Loucy (cell line): ENCODE results near the gene CR1.
A peak's percentile ranks its signal among the peaks of the same experiment; 100 is the strongest.
"Not testable (repeated sequence)": the region's sequence is repeated elsewhere in the genome, so short reads cannot be mapped to it uniquely, and the experiment has no call there.

Source experiments
- H2AFZ ChIP-seq: fragments of 200-600 bp; sonication (generic); 2 replicates; pipeline ENCODE4 v1.6.0; 2016; ENCODE audit warnings: antibody characterized with exemption, mild to moderate bottlenecking, low read length, moderate library complexity
- H3F3A ChIP-seq: fragments of 200-600 bp; 2 replicates; pipeline ENCODE4 v1.6.0; 2016; ENCODE audit warnings: antibody characterized with exemption, low read depth, mild to moderate bottlenecking
- H3K27me3 ChIP-seq: fragments of 200-600 bp; sonication (generic); 2 replicates; pipeline ENCODE4 v1.6.1; 2014; ENCODE audit warnings: low read length, mild to moderate bottlenecking; ENCODE audit not compliant: insufficient read depth, poor library complexity, severe bottlenecking
- H3K36me3 ChIP-seq: fragments of 200-600 bp; sonication (generic); 2 replicates; pipeline ENCODE4 v1.6.1; 2016; ENCODE audit warnings: low read length; ENCODE audit not compliant: insufficient read depth
- H3K4me1 ChIP-seq: fragments of 200-600 bp; sonication (generic); 2 replicates; pipeline ENCODE4 v1.5.1; 2014; ENCODE audit warnings: low read length, mild to moderate bottlenecking; ENCODE audit not compliant: insufficient read depth, poor library complexity, severe bottlenecking
- H3K4me2 ChIP-seq: fragments of 200-600 bp; sonication (generic); 2 replicates; pipeline ENCODE4 v1.6.0; 2014; ENCODE audit warnings: antibody characterized with exemption, low read length, low read depth, mild to moderate bottlenecking; ENCODE audit not compliant: poor library complexity, severe bottlenecking
- H3K4me3 ChIP-seq: fragments of 200-600 bp; sonication (generic); 2 replicates; pipeline ENCODE4 v1.5.1; 2014; ENCODE audit warnings: low read length, mild to moderate bottlenecking, mixed read lengths; ENCODE audit not compliant: poor library complexity, severe bottlenecking
- H3K79me2 ChIP-seq: fragments of 200-600 bp; sonication (generic); 2 replicates; pipeline ENCODE4 v1.6.1; 2014; ENCODE audit warnings: low read length; ENCODE audit not compliant: insufficient read depth
- H3K9ac ChIP-seq: fragments of 200-600 bp; sonication (generic); 2 replicates; pipeline ENCODE4 v1.6.0; 2014; ENCODE audit warnings: mild to moderate bottlenecking, low read depth, low read length, moderate library complexity; ENCODE audit not compliant: poor library complexity, severe bottlenecking
- H3K9me2 ChIP-seq: fragments of 200-600 bp; sonication (generic); replicated peaks from 2 replicates; pipeline ENCODE4 v1.6.1; 2016; ENCODE audit warnings: low read depth, low read length, mixed read lengths
- H3K9me3 ChIP-seq: fragments of 200-600 bp; sonication (generic); 2 replicates; pipeline ENCODE4 v1.6.1; 2014; ENCODE audit warnings: mild to moderate bottlenecking, antibody characterized with exemption, low read length, low read depth; ENCODE audit not compliant: insufficient read depth
- H4K20me1 ChIP-seq: fragments of 200-600 bp; sonication (generic); 2 replicates; pipeline ENCODE4 v1.6.0; 2014; ENCODE audit warnings: antibody characterized with exemption, low read length, mild to moderate bottlenecking; ENCODE audit not compliant: insufficient read depth, poor library complexity, severe bottlenecking
- EZH2phosphoT487 ChIP-seq: fragments of 200-600 bp; IDR thresholded peaks from 2 replicates; pipeline ENCODE4 v1.6.1; 2018; ENCODE audit warnings: antibody characterized with exemption, mild to moderate bottlenecking, moderate library complexity, borderline replicate concordance
- TF ChIP-seq, protein P1 (sequence below): fragments of 200-600 bp; sonication (generic); conservative IDR thresholded peaks from 2 replicates; pipeline ENCODE4 v1.5.1; 2014; ENCODE audit warnings: mild to moderate bottlenecking, antibody characterized with exemption, low read length

Gene CR1

DNA sequence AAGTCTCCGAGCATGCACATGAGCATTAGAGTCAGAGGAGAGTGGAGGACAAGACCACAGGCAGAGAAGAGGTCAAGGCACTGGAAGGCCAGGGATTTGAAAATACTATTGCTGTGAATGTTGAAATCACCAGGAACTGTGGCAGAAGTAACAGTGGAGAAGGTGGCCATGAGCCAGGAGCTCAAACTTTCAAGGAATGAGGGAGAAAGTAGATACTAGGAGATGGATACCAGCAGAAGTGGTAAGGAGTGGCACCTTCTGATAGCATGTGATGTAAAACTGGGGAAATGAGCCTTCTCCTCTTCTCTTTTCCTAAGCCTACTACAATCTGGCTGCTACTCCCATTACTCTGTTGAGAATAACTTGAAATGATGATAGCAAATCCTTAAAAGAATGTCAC is 1.8 kb upstream of the CR1 start:
- no peaks in the 10 kb centered on the region for H3K9me3 ChIP-seq
- H3K4me2 ChIP-seq = no peak overlapping the region
- no peak overlapping the region for H2AFZ ChIP-seq
- no peaks in the 10 kb centered on the region for H3K4me1 ChIP-seq
- no peaks in the 10 kb centered on the region for H3F3A ChIP-seq
- H3K4me3 ChIP-seq = no peak overlapping the region
- peaks cover 41% of the 10 kb centered on the region for H3K27me3 ChIP-seq
- H3K9ac ChIP-seq = no peak overlapping the region
- H4K20me1 ChIP-seq = no peaks in the 10 kb centered on the region
- no peaks in the 10 kb centered on the region for H3K36me3 ChIP-seq
- TF ChIP-seq, protein P1, sequence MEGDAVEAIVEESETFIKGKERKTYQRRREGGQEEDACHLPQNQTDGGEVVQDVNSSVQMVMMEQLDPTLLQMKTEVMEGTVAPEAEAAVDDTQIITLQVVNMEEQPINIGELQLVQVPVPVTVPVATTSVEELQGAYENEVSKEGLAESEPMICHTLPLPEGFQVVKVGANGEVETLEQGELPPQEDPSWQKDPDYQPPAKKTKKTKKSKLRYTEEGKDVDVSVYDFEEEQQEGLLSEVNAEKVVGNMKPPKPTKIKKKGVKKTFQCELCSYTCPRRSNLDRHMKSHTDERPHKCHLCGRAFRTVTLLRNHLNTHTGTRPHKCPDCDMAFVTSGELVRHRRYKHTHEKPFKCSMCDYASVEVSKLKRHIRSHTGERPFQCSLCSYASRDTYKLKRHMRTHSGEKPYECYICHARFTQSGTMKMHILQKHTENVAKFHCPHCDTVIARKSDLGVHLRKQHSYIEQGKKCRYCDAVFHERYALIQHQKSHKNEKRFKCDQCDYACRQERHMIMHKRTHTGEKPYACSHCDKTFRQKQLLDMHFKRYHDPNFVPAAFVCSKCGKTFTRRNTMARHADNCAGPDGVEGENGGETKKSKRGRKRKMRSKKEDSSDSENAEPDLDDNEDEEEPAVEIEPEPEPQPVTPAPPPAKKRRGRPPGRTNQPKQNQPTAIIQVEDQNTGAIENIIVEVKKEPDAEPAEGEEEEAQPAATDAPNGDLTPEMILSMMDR = no peak
- TF ChIP-seq EZH2phosphoT487 = no peak
- H3K9me2 ChIP-seq = no peaks in the 10 kb centered on the region
- no peaks in the 10 kb centered on the region for H3K79me2 ChIP-seq

DNA sequence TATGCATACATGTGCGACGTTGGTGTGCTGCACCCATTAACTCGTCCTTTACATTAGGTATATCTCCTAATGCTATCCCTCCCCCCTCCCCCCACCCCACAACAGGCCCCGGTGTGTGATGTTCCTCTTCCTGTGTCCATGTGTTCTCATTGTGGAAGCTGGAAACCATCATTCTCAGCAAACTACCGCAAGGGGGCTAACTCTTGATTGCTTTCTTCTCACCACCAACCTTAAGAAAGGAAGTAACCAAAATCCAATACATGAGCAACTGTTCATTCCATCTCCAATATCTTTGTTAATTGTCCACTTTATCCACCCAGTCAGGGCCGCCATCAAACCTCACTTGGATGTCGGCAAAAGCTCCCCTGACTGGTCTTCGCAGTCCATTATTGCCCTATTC is 676 bp upstream of the CR1 start:
- not testable (repeated sequence) for H3K9me2 ChIP-seq, H3K36me3 ChIP-seq, H2AFZ ChIP-seq, H3K4me3 ChIP-seq, H3F3A ChIP-seq, H3K9ac ChIP-seq, H3K9me3 ChIP-seq, H3K79me2 ChIP-seq, H3K4me1 ChIP-seq, H4K20me1 ChIP-seq, H3K4me2 ChIP-seq
- H3K27me3 ChIP-seq = peaks cover 41% of the 10 kb centered on the region

DNA sequence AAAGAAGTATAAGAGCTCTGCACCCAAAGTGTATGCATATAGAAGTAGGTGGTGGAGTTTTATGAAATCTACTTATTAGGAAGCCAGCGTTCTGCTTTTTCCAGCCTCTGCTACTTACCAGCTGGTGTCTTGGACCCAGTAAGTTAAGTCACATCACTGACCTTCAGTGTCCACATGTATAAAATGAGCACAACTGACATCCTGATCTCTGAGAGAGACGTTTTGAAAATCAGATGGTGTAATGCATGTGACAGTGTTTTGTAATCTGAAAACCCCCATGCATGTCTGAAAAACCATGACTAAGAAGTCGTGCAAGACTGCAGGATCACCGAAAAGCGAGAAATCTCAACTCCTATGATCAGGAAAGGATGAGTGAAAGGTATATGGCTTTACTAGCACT is 2.0 kb downstream of the CR1 start:
- TF ChIP-seq EZH2phosphoT487 = no peak
- TF ChIP-seq, protein P1 = no peak
- H3K9ac ChIP-seq = no peak overlapping the region
- no peaks in the 10 kb centered on the region for H3K9me2 ChIP-seq
- no peaks in the 10 kb centered on the region for H3K36me3 ChIP-seq
- peaks cover 45% of the 10 kb centered on the region for H3K27me3 ChIP-seq
- no peak overlapping the region for H3K4me3 ChIP-seq
- no peaks in the 10 kb centered on the region for H3K4me1 ChIP-seq
- no peaks in the 10 kb centered on the region for H3K9me3 ChIP-seq
- H2AFZ ChIP-seq = no peak overlapping the region
- no peaks in the 10 kb centered on the region for H3K79me2 ChIP-seq
- no peaks in the 10 kb centered on the region for H3F3A ChIP-seq
- no peaks in the 10 kb centered on the region for H4K20me1 ChIP-seq
- no peak overlapping the region for H3K4me2 ChIP-seq

DNA sequence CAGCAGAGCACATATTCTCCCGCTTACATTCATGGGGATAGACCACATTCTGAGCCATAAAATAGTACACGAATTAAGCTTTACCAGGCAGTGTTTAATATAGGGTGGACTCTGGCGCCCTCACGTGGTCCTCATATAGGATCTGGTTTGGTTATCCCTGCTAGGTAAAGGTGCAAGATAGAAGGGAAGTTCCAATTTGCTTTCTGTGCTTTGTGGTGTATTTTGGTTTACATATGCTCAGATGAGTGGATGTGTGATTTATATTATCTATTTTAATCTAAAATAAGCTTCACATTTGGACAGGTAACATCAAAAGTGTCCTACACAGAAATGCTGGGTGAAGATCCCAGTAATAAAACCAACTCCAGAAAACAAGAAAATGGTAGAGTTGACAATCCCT is 3.6 kb downstream of the CR1 start:
- H3K4me2 ChIP-seq = no peak overlapping the region
- no peaks in the 10 kb centered on the region for H4K20me1 ChIP-seq
- no peak overlapping the region for H3K4me3 ChIP-seq
- no peaks in the 10 kb centered on the region for H3F3A ChIP-seq
- H3K79me2 ChIP-seq = no peaks in the 10 kb centered on the region
- no peak overlapping the region for H2AFZ ChIP-seq
- H3K4me1 ChIP-seq = no peaks in the 10 kb centered on the region
- H3K9ac ChIP-seq = no peak overlapping the region
- TF ChIP-seq, protein P1 = peak; percentile 87
- no peak for TF ChIP-seq EZH2phosphoT487
- H3K36me3 ChIP-seq = no peaks in the 10 kb centered on the region
- peaks cover 36% of the 10 kb centered on the region for H3K27me3 ChIP-seq
- no peaks in the 10 kb centered on the region for H3K9me2 ChIP-seq
- H3K9me3 ChIP-seq = no peaks in the 10 kb centered on the region
